SK-N-SH (cell line): ENCODE measurements around the gene HARS1. TPM values are rescaled to one million over a fixed set of nuclear protein-coding genes. Genes with fewer than 3 reads are reported as not detected.

Source experiments
- CTCF ChIA-PET: fragments of 300-600, 350-600 bp; formaldehyde crosslinking; extraction: SDS; loops from one replicate; lab custom pipeline; 2021; lab: Yijun Ruan, JAX
- POLR2A ChIA-PET: fragments of 350-600 bp; sonication (Branson Sonifier 250); formaldehyde crosslinking; extraction: SDS; loops from one replicate; lab custom pipeline; 2020; ENCODE audit warnings: antibody characterized with exemption, inconsistent platforms; lab: Yijun Ruan, JAX
- DNase-seq: peaks from one replicate; pipeline ENCODE4 v3.0.0; 2012
- H2AFZ ChIP-seq: fragments of 200-600 bp; sonication (generic); 2 replicates; pipeline ENCODE4 v1.8.1; 2016; ENCODE audit warnings: antibody characterized with exemption, mild to moderate bottlenecking, low read depth
- H3F3A ChIP-seq: fragments of 200-600 bp; sonication (generic); replicated peaks from 2 replicates; pipeline ENCODE3; 2016; ENCODE audit warnings: antibody characterized with exemption, mild to moderate bottlenecking; ENCODE audit not compliant: insufficient read depth
- H3K27ac ChIP-seq, 2 experiments: fragments of 200-500 bp in 1 of 2; fragments of 200-600 bp in 1 of 2; sonication (Bioruptor generic) in 1 of 2; sonication (generic), shearing (Covaris generic) in 1 of 2; 2 replicates each; pipeline versions ENCODE4 v1.5.1 to v1.6.1; 2014 to 2016; ENCODE audit warnings: low read depth in 2 of 2, inconsistent platforms in 1 of 2, low read length in 1 of 2, mild to moderate bottlenecking in 1 of 2, mixed read lengths in 1 of 2
- H3K27me3 ChIP-seq: fragments of 200-600 bp; sonication (generic), shearing (Covaris generic); 2 replicates; pipeline ENCODE4 v1.6.1; 2016; ENCODE audit warnings: mixed run types; ENCODE audit not compliant: insufficient read depth
- H3K36me3 ChIP-seq, 2 experiments: fragments of 200-500 bp in 1 of 2; fragments of 200-600 bp in 1 of 2; sonication (Bioruptor generic) in 1 of 2; sonication (generic) in 1 of 2; replicated peaks in 1 of 2; 2 replicates each; pipeline versions ENCODE3 to v1.5.1; 2014 to 2016; ENCODE audit warnings: low read length in 1 of 2, mild to moderate bottlenecking in 1 of 2; ENCODE audit not compliant: insufficient read depth in 2 of 2, control insufficient read depth in 1 of 2
- H3K4me1 ChIP-seq, 2 experiments: fragments of 200-500 bp in 1 of 2; fragments of 200-600 bp in 1 of 2; sonication (Bioruptor generic) in 1 of 2; sonication (generic), shearing (Covaris generic) in 1 of 2; 2 replicates each; pipeline versions ENCODE4 v1.5.1 to v1.6.1; 2014 to 2016; ENCODE audit warnings: low read depth in 1 of 2, low read length in 1 of 2, mixed run types in 1 of 2; ENCODE audit not compliant: insufficient read depth in 2 of 2, control insufficient read depth in 1 of 2
- H3K4me2 ChIP-seq: fragments of 200-600 bp; sonication (generic), shearing (Covaris generic); 2 replicates; pipeline ENCODE4 v1.6.1; 2017; ENCODE audit warnings: mixed run types
- H3K4me3 ChIP-seq, 2 experiments: fragments of 200-500 bp in 1 of 2; fragments of 200-600 bp in 1 of 2; sonication (Bioruptor generic) in 1 of 2; sonication (generic), shearing (Covaris generic) in 1 of 2; 2 replicates each; pipeline versions ENCODE4 v1.5.1 to v1.8.1; 2014 to 2016; ENCODE audit warnings: low read depth in 2 of 2, inconsistent platforms in 1 of 2, low read length in 1 of 2, mild to moderate bottlenecking in 1 of 2, mixed read lengths in 1 of 2, moderate library complexity in 1 of 2
- H3K79me2 ChIP-seq: fragments of 200-600 bp; sonication (generic); 2 replicates; pipeline ENCODE4 v1.8.1; 2017; ENCODE audit warnings: mild to moderate bottlenecking; ENCODE audit not compliant: insufficient read depth
- H3K9ac ChIP-seq: fragments of 200-600 bp; sonication (generic); 2 replicates; pipeline ENCODE4 v1.6.1; 2017; ENCODE audit warnings: mixed run types
- H3K9me2 ChIP-seq: fragments of 200-600 bp; sonication (generic); 2 replicates; pipeline ENCODE4 v1.6.1; 2017; ENCODE audit warnings: mixed run types
- H3K9me3 ChIP-seq: fragments of 200-600 bp; sonication (generic); 2 replicates; pipeline ENCODE4 v1.6.1; 2017; ENCODE audit warnings: mixed run types, mild to moderate bottlenecking, moderate library complexity
- H4K20me1 ChIP-seq: fragments of 200-600 bp; sonication (generic); 2 replicates; pipeline ENCODE4 v1.6.1; 2017; ENCODE audit warnings: mild to moderate bottlenecking, mixed run types; ENCODE audit not compliant: insufficient read depth
- FOSL2 ChIP-seq: IDR thresholded peaks from 2 replicates; pipeline ENCODE4 v1.4.0; 2012; ENCODE audit warnings: low read depth, mild to moderate bottlenecking, moderate library complexity, borderline replicate concordance
- FOXM1 ChIP-seq: IDR thresholded peaks from 2 replicates; pipeline ENCODE4 v1.4.0; 2012; ENCODE audit warnings: low read depth, mild to moderate bottlenecking
- IRF3 ChIP-seq: fragments of 150-350 bp; IDR thresholded peaks from 2 replicates; pipeline ENCODE4 v1.6.1; 2016; ENCODE audit warnings: mild to moderate bottlenecking, low read depth, low read length
- MAX ChIP-seq: IDR thresholded peaks from 2 replicates; pipeline ENCODE4 v1.4.0; 2012; ENCODE audit warnings: low read depth
- PBX3 ChIP-seq: IDR thresholded peaks from 2 replicates; pipeline ENCODE4; 2012
- USF2 ChIP-seq: fragments of 150-350 bp; IDR thresholded peaks from 2 replicates; pipeline ENCODE4 v1.6.1; 2017; ENCODE audit warnings: antibody characterized with exemption, low read length, low read depth, borderline replicate concordance
- YY1 ChIP-seq: IDR thresholded peaks from 2 replicates; pipeline ENCODE4 v1.4.0; 2012; ENCODE audit warnings: low read depth, mild to moderate bottlenecking
- WGBS: methylation state at CpG from one replicate; pipeline ENCODE4 v1.1.6; 2017; ENCODE audit warnings: low lambda C conversion rate; 5-methylcytosine and 5-hydroxymethylcytosine counted together
- polyA plus RNA-seq, 3 experiments: library from polyadenylated mRNA; depleted of rRNA; stranded (reverse); fragments of >200 nt; gene quantifications; 2 replicates each; pipeline ENCODE4 v1.2.3, GENCODE V29; 2012

Gene HARS1
- polyA plus RNA-seq, 1 of the 3 experiments (the other 2 are of a cell fraction), result 124 TPM

- ChIA-PET POLR2A (no interaction called here), CTCF (no interaction called here)
- no peak for TF ChIP-seq MAX
- TF ChIP-seq PBX3, result no peak
- TF ChIP-seq YY1, result no peak
Observed at GRCh38 chr5:140694276-140694675, 3.1 kb upstream of the HARS1 start.

GRCh38 chr5:140690376-140690932 lies 716 bp downstream of the HARS1 start:
- TF ChIP-seq USF2, result no peak
- peak overlapping the region; percentile 81 for H3K4me2 ChIP-seq
- peak overlapping the region; percentile 87 for H3K4me3 ChIP-seq
- peak overlapping the region; percentile 81 to 88 for H3K27ac ChIP-seq
- H3K27me3 ChIP-seq, result no peaks in the 10 kb centered on the region
- CTCF ChIA-PET, result interaction anchor here (0.5 to 1.4 kb wide), 5 partner anchors 11 to 928 kb away, joined by 3 to 4 read pairs (median 3); partner anchors contain the start of gene DIAPH1
- POLR2A ChIA-PET, result interaction anchor here (0.7 to 3.6 kb wide), 11 partner anchors 9 to 133 kb away, joined by 3 to 21 read pairs (median 5); partner anchors contain the start of genes DND1, IK, NDUFA2 and WDR55
- no peaks in the 10 kb centered on the region for H3K9me2 ChIP-seq
- no peaks in the 10 kb centered on the region for H4K20me1 ChIP-seq
- no peaks in the 10 kb centered on the region for H3K9me3 ChIP-seq
- DNase-seq, result no peak
- peaks cover 36 to 67% of the 10 kb centered on the region in 2 experiments for H3K36me3 ChIP-seq
- H2AFZ ChIP-seq, result peak overlapping the region; percentile 87
- peaks cover 91% of the 10 kb centered on the region for H3K79me2 ChIP-seq
- peaks cover 8% of the 10 kb centered on the region for H3F3A ChIP-seq
- H3K9ac ChIP-seq, result peak overlapping the region; percentile 96
- peaks cover 0 to 12% of the 10 kb centered on the region in 2 experiments; a peak in 3 of 4 replicates for H3K4me1 ChIP-seq
- 45% methylated on average over 8 of the region's 8 CpGs for WGBS

More at GRCh38 chr5:140694276-140694675, 3.1 kb upstream of the HARS1 start:
- H3K4me1 ChIP-seq, result peaks cover 0 to 12% of the 10 kb centered on the region in 2 experiments; a peak in 2 of 4 replicates
- H3K4me3 ChIP-seq, result no peak overlapping the region
- H3K4me2 ChIP-seq, result no peak overlapping the region
- DNase-seq, result no peak
- H3K9me3 ChIP-seq, result no peaks in the 10 kb centered on the region
- 81% methylated on average over 5 of the region's 5 CpGs for WGBS
- no peaks in the 10 kb centered on the region for H3K9me2 ChIP-seq
- peaks cover 60% of the 10 kb centered on the region for H3K79me2 ChIP-seq
- H4K20me1 ChIP-seq, result no peaks in the 10 kb centered on the region
- H3K27ac ChIP-seq, result no peak overlapping the region
- peaks cover 56 to 74% of the 10 kb centered on the region in 2 experiments for H3K36me3 ChIP-seq
- no peak overlapping the region; the same call in 1 of the 2 replicates for H3K9ac ChIP-seq
- no peaks in the 10 kb centered on the region for H3K27me3 ChIP-seq
- H3F3A ChIP-seq, result peaks cover 18% of the 10 kb centered on the region
- H2AFZ ChIP-seq, result no peak overlapping the region

GRCh38 chr5:140678993-140679392 lies 12.2 kb downstream of the HARS1 start:
- DNase-seq, result no peak
- H3K4me2 ChIP-seq, result no peak overlapping the region

More at GRCh38 chr5:140678993-140679392, 12.2 kb downstream of the HARS1 start:
- no peak overlapping the region for H2AFZ ChIP-seq
- no peaks in the 10 kb centered on the region for H4K20me1 ChIP-seq
- peaks cover 34 to 72% of the 10 kb centered on the region in 2 experiments for H3K36me3 ChIP-seq
- H3K27ac ChIP-seq, result no peak overlapping the region
- peaks cover 12% of the 10 kb centered on the region; the same call in 1 of the 2 replicates for H3K79me2 ChIP-seq
- no peak overlapping the region for H3K9ac ChIP-seq
- TF ChIP-seq FOXM1 (no peak), IRF3 (no peak), FOSL2 (no peak)
- WGBS, result 95% methylated on average over 7 of the region's 7 CpGs
- H3K9me3 ChIP-seq, result no peaks in the 10 kb centered on the region
- H3K4me3 ChIP-seq, result no peak overlapping the region
- CTCF ChIA-PET, result interaction anchor here (1.0 kb wide), 1 partner anchor 41 kb away, joined by 3 read pairs; no protein-coding TSS in a partner anchor
- no peaks in the 10 kb centered on the region for H3F3A ChIP-seq
- no peaks in the 10 kb centered on the region for H3K27me3 ChIP-seq
- H3K9me2 ChIP-seq, result no peaks in the 10 kb centered on the region
- no peaks in the 10 kb centered on the region for H3K4me1 ChIP-seq
- POLR2A ChIA-PET, result no interaction called here
